Type B pancreatic cell (in vitro differentiated cells): ENCODE data around the gene RRP9. TPM values are rescaled to one million over a fixed set of nuclear protein-coding genes. Genes with fewer than 3 reads are reported as not detected.
A peak's percentile ranks its signal among the peaks of the same experiment; 100 is the strongest.

Source experiments
- DNase-seq: peaks from one replicate; pipeline ENCODE4 v3.0.0; 2021; ENCODE audit warnings: mixed read lengths; ENCODE audit not compliant: unreplicated experiment; ENCODE audit errors: extremely low spot score
- H3K27ac Mint-ChIP-seq: 2 replicates; pipeline ENCODE4 v1.8.0; 2021; ENCODE audit warnings: mild to moderate bottlenecking, mixed read lengths
- H3K27me3 Mint-ChIP-seq: 2 replicates; pipeline ENCODE4 v1.8.0; 2021; ENCODE audit warnings: mixed read lengths
- H3K36me3 Mint-ChIP-seq: 2 replicates; pipeline ENCODE4 v1.8.0; 2021; ENCODE audit warnings: mixed read lengths
- H3K4me1 Mint-ChIP-seq: one replicate; pipeline ENCODE4 v1.8.0; 2021; ENCODE audit warnings: mixed read lengths; ENCODE audit not compliant: unreplicated experiment
- H3K4me3 Mint-ChIP-seq: 2 replicates; pipeline ENCODE4 v1.8.0; 2021; ENCODE audit warnings: mild to moderate bottlenecking, mixed read lengths
- H3K9me3 Mint-ChIP-seq: 2 replicates; pipeline ENCODE4 v1.8.0; 2021; ENCODE audit warnings: mixed read lengths
- total RNA-seq: library from RNA; stranded (reverse); gene quantifications from 2 replicates; pipeline ENCODE4 v1.2.1, GENCODE V29; 2021; ENCODE audit warnings: low replicate concordance
- TF ChIP-seq, protein P1 (sequence below): fragments of 200-600 bp; sonication (generic); conservative IDR thresholded peaks from 2 replicates; pipeline ENCODE4 v1.5.0; 2021; ENCODE audit warnings: antibody characterized with exemption, mild to moderate bottlenecking

RRP9 gene
- total RNA-seq, 1 donor from 2014 or later, result 30.0 TPM

DNA sequence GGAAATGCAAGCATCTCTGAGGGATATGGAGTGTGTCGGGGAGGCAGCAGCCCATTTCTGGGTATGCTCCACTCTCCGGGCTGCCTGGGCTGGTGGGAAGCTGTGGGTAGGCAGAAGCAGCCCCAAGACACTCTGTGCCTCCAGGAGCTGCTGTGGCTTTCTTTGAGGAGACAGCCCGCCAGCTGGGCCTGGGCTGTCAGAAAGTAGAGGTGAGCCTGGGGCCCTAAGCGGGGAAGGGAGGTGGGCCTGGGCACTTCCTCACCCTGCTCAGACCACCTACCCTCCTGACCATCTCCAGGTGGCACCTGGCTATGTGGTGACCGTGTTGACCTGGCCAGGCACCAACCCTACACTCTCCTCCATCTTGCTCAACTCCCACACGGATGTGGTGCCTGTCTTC, 43.4 kb upstream of the RRP9 start:
- Mint-ChIP-seq H3K36me3 (no peaks in the 10 kb centered on the region), H3K4me3 (peak overlapping the region; percentile 81), H3K27me3 (no peaks in the 10 kb centered on the region), H3K27ac (peak overlapping the region; percentile 78), H3K4me1 (peaks cover 13% of the 10 kb centered on the region), H3K9me3 (no peaks in the 10 kb centered on the region)
- DNase-seq, result no peak
- TF ChIP-seq, protein P1, sequence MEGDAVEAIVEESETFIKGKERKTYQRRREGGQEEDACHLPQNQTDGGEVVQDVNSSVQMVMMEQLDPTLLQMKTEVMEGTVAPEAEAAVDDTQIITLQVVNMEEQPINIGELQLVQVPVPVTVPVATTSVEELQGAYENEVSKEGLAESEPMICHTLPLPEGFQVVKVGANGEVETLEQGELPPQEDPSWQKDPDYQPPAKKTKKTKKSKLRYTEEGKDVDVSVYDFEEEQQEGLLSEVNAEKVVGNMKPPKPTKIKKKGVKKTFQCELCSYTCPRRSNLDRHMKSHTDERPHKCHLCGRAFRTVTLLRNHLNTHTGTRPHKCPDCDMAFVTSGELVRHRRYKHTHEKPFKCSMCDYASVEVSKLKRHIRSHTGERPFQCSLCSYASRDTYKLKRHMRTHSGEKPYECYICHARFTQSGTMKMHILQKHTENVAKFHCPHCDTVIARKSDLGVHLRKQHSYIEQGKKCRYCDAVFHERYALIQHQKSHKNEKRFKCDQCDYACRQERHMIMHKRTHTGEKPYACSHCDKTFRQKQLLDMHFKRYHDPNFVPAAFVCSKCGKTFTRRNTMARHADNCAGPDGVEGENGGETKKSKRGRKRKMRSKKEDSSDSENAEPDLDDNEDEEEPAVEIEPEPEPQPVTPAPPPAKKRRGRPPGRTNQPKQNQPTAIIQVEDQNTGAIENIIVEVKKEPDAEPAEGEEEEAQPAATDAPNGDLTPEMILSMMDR, result no peak

DNA sequence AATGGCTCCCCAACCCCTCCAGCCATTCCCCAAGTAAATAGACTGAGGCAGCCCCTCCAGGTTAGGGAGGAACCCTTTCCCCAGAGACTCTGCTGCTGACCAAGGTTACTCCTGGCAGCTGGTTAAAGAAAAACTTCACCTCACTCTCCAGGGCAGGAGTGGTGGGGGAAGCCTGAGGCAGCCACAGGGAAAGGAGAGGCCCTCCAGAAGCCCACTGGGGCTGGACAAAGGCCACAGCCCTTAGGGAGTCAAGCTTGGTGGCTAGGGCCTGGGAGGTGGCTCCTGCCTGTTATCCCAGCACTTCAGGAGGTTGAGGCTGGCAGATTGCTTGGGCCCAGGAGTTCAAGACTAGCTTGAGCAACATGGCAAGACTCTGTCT, 42.6 kb upstream of the RRP9 start:
- Mint-ChIP-seq H3K4me1 (peaks cover 13% of the 10 kb centered on the region), H3K4me3 (peak overlapping the region; percentile 94), H3K36me3 (no peaks in the 10 kb centered on the region), H3K27me3 (no peaks in the 10 kb centered on the region), H3K9me3 (no peaks in the 10 kb centered on the region), H3K27ac (peak overlapping the region; percentile 98)
- no peak for DNase-seq
- TF ChIP-seq, protein P1, result no peak

DNA sequence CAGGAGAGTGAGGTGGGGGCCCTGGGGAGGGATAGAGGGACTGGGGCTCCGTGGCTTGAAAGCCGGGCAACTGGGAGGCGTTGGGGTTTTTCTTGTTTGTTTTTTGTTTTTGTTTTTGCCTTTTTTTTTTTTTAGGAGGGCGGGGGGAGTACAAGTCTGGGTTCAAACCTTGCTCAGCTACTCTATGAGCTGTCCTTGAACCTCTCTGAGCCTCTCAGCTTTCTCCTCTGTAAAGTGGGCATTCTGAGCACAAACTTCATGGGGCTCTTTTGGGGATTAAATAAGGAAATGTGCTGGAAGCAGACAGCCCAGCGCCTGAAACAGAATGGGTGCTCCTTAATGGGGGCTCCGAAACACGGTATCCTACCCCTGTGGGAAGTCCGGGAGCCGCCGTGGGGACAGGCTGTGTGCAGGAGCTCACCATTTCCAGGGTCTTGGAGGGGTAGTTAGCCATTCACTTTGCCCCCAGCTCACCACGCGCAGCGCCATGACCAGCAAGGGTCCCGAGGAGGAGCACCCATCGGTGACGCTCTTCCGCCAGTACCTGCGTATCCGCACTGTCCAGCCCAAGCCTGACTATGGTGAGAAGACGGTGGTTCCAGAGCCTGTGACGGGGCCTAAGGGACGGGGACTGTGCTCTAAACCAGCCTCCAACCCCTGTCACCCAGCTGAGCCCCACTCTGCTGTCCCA, 42.0 kb upstream of the RRP9 start:
- Mint-ChIP-seq H3K36me3 (no peaks in the 10 kb centered on the region), H3K9me3 (no peaks in the 10 kb centered on the region), H3K27me3 (no peaks in the 10 kb centered on the region), H3K4me1 (peaks cover 13% of the 10 kb centered on the region), H3K27ac (peak overlapping the region; percentile 98), H3K4me3 (peak overlapping the region; percentile 94)
- TF ChIP-seq, protein P1, result no peak
- no peak for DNase-seq

DNA sequence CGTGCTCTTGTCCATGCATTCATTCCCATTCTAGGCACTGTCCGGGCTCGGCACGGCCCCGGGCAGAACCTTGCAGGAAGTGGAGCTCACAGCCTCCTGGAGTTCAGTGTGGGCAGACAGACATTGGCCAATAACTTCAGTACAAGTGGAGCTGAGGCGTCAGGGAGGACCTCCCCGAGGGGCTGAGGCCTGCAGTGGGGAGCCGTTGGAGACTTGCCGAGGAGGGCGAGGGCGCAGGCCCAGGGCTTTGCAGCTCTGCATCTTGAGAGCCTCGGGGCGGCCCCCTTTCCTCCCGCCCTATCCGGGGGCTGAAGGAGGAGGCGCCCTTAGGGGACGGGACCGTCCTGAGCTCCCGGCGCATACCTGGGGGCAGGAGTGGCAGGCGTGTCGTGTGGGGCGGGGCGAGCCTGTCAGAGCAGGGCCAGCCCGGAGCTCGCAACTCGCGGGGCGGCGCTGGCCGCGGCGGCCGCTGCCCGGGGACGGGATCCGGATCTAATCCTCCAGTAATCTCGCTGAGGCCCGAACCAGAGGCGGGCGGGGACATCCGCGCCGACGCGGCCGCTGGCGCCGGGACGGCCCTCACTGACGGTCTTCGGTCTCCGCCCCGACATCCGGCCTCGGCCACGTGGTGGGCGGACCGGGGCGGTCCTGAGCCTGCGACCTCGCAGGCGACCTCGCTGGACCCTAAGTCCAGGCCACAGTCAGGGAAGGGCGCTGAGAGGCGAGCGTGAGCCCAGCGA, 41.3 kb upstream of the RRP9 start, which contains the start of gene ACY1:
Gene ACY1, plus strand, starts transcription at position 698 of the 740 bp plus-strand sequence. CDS start 530 bp downstream, outside the sequence.
- no peaks in the 10 kb centered on the region for H3K9me3 Mint-ChIP-seq
- H3K27me3 Mint-ChIP-seq, result no peaks in the 10 kb centered on the region
- peak within 1 kb of the TSS; percentile 98 for H3K27ac Mint-ChIP-seq
- TF ChIP-seq, protein P1, result peak; percentile 48
- H3K36me3 Mint-ChIP-seq, result no peaks in the 10 kb centered on the region
- H3K4me1 Mint-ChIP-seq, result peaks cover 13% of the 10 kb centered on the region
- DNase-seq, result peak; percentile 87
- H3K4me3 Mint-ChIP-seq, result peak within 1 kb of the TSS; percentile 94

DNA sequence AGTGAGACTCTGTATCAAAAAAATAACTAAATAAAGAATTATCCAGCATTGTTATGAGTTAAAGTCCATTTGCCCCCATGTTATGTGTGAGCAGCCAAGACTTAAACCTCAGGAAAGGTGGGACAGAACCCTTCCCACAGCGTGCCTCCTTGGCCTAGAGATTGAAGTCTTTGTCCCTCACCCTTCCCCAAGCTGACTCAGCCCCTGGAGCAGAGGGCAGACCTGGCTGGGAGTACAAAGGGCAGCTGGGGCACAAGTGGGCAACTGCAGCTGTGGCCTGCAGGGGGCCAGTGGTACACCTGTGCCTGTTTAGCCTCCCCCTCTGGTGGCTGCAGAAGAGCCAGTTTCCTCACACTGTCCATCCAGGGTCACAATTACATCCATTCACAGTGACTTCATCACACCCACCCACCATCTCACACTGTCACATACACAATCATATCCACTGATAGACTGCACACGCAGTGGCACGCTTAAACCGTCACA, 40.7 kb upstream of the RRP9 start:
- DNase-seq, result no peak
- TF ChIP-seq, protein P1, result peak; percentile 75
- peak overlapping the region; percentile 98 for H3K27ac Mint-ChIP-seq

More for the DNA sequence above, 40.7 kb upstream of the RRP9 start:
- peak overlapping the region; percentile 94 for H3K4me3 Mint-ChIP-seq
- H3K4me1 Mint-ChIP-seq, result peaks cover 13% of the 10 kb centered on the region
- no peaks in the 10 kb centered on the region for H3K9me3 Mint-ChIP-seq
- no peaks in the 10 kb centered on the region for H3K27me3 Mint-ChIP-seq
- H3K36me3 Mint-ChIP-seq, result no peaks in the 10 kb centered on the region
